PC-9 (cell line): ENCODE results near the gene TUSC2. TPM values are rescaled to one million over a fixed set of nuclear protein-coding genes. Genes with fewer than 3 reads are reported as not detected.
A peak's percentile ranks its signal among the peaks of the same experiment; 100 is the strongest.

Experiments
- BruUV-seq: library from RNA; stranded (reverse); fragments of 400-500 nt; replicated peaks from 2 replicates; lab custom pipeline; 2021; lab: Mats Ljungman, UMichigan
- CTCF ChIA-PET: fragments of 300-600 bp; sonication (Branson Sonifier 250); formaldehyde crosslinking; loops from one replicate; lab custom pipeline; 2022; ENCODE audit warnings: antibody characterized with exemption; lab: Charles Lee
- POLR2A ChIA-PET: fragments of 300-600 bp; sonication (Branson Sonifier 250); formaldehyde crosslinking; loops from one replicate; lab custom pipeline; 2022; ENCODE audit warnings: antibody characterized with exemption; ENCODE audit not compliant: unreplicated experiment; lab: Charles Lee
- DNase-seq, 2 experiments: peaks; one replicate each; pipeline versions ENCODE4 v3.0.0 to v3.0.0-alpha.2; 2015 to 2022; ENCODE audit warnings: mixed read lengths in 1 of 2
- H2AFZ ChIP-seq: fragments of 200-600 bp; sonication (generic); 2 replicates; pipeline ENCODE4 v1.8.1; 2017; ENCODE audit warnings: antibody characterized with exemption
- H3F3A ChIP-seq: fragments of 200-600 bp; sonication (generic); 2 replicates; pipeline ENCODE4 v1.8.1; 2017; ENCODE audit warnings: antibody characterized with exemption, mild to moderate bottlenecking, low read depth; ENCODE audit not compliant: insufficient read depth
- H3K27ac ChIP-seq: fragments of 200-600 bp; sonication (generic); 2 replicates; pipeline ENCODE4 v1.6.1; 2016; ENCODE audit warnings: mixed run types
- H3K27me3 ChIP-seq: fragments of 200-600 bp; sonication (generic); 2 replicates; pipeline ENCODE4 v1.6.1; 2016; ENCODE audit warnings: low read depth, mixed run types; ENCODE audit not compliant: insufficient read depth
- H3K36me3 ChIP-seq: fragments of 200-600 bp; sonication (generic); 2 replicates; pipeline ENCODE4 v1.6.1; 2016; ENCODE audit warnings: low read depth, mixed run types
- H3K4me1 ChIP-seq: fragments of 200-600 bp; sonication (generic); replicated peaks from 2 replicates; pipeline ENCODE4 v1.6.1; 2016; ENCODE audit warnings: mixed run types; ENCODE audit not compliant: insufficient read depth
- H3K4me2 ChIP-seq: fragments of 200-600 bp; sonication (generic); 2 replicates; pipeline ENCODE4 v1.6.1; 2017; ENCODE audit warnings: mixed run types
- H3K4me3 ChIP-seq: fragments of 200-600 bp; sonication (generic); 2 replicates; pipeline ENCODE4 v1.6.1; 2016; ENCODE audit warnings: mixed run types
- H3K79me2 ChIP-seq: fragments of 200-600 bp; sonication (generic); 2 replicates; pipeline ENCODE4 v1.6.1; 2017; ENCODE audit warnings: low read depth, mixed run types
- H3K9me2 ChIP-seq: fragments of 200-600 bp; sonication (generic); 2 replicates; pipeline ENCODE4 v1.8.1; 2017; ENCODE audit warnings: mild to moderate bottlenecking; ENCODE audit not compliant: insufficient read depth
- H3K9me3 ChIP-seq: fragments of 200-600 bp; sonication (generic); 2 replicates; pipeline ENCODE4 v1.8.1; 2016; ENCODE audit warnings: low read depth; ENCODE audit not compliant: insufficient read depth
- H4K20me1 ChIP-seq: fragments of 200-600 bp; sonication (generic); 2 replicates; pipeline ENCODE4 v1.8.1; 2017; ENCODE audit not compliant: insufficient read depth
- EZH2 ChIP-seq: fragments of 200-600 bp; sonication (generic); IDR thresholded peaks from 2 replicates; pipeline ENCODE4 v1.8.0; 2017; ENCODE audit warnings: antibody characterized with exemption, low read depth
- intact Hi-C: fragments of 100-400 bp; cut with micrococcal nuclease; formaldehyde crosslinking; loops from one replicate; pipeline ENCODE4 v1.10.0; 2022; ENCODE audit not compliant: unreplicated experiment
- total RNA-seq: library from RNA; stranded (reverse); gene quantifications from 2 replicates; pipeline ENCODE4 v1.2.3, GENCODE V29; 2021
- TF ChIP-seq, protein P1 (sequence below): fragments of 200-600 bp; sonication (generic); conservative IDR thresholded peaks from 2 replicates; pipeline ENCODE4 v1.6.1; 2017; ENCODE audit warnings: mixed run types, antibody characterized with exemption, mild to moderate bottlenecking, moderate library complexity

TUSC2 gene
- total RNA-seq, 1 experiment from 2014 or later = 24.7 TPM

DNA sequence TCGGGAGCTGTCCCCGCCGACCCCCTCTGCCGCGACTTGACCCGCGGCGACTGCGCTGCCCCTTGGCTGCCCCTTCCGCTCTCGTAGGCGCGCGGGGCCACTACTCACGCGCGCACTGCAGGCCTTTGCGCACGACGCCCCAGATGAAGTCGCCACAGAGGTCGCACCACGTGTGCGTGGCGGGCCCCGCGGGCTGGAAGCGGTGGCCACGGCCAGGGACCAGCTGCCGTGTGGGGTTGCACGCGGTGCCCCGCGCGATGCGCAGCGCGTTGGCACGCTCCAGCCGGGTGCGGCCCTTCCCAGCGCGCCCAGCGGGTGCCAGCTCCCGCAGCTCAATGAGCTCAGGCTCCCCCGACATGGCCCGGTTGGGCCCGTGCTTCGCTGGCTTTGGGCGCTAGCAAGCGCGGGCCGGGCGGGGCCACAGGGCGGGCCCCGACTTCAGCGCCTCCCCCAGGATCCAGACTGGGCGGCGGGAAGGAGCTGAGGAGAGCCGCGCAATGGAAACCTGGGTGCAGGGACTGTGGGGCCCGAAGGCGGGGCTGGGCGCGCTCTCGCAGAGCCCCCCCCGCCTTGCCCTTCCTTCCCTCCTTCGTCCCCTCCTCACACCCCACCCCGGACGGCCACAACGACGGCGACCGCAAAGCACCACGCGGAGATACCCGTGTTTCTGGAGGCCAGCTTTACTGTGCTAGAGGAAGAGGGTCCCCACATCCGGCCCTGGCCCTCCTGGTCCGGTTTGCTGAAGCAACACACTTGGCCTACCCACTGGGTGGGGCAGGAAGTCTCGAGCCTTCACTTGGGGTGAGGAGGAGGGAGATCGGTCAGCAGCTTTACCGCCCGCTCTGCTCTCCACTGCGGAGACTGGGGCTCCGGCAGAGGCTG lies 12.7 kb upstream of the TUSC2 start, which contains the start of gene RASSF1:
RASSF1 (minus strand) TSS at position 389 of the 882 bp plus-strand sequence; CDS start at position 358, 31 bp downstream.
- no TSS peak for BruUV-seq
- intact Hi-C loops = no loop called here
- no peak within 1 kb of the TSS for H2AFZ ChIP-seq
- peaks cover 14% of the 10 kb centered on the region for H3K79me2 ChIP-seq
- no peak within 1 kb of the TSS for H3K4me3 ChIP-seq
- no peak for TF ChIP-seq EZH2
- TF ChIP-seq, protein P1, sequence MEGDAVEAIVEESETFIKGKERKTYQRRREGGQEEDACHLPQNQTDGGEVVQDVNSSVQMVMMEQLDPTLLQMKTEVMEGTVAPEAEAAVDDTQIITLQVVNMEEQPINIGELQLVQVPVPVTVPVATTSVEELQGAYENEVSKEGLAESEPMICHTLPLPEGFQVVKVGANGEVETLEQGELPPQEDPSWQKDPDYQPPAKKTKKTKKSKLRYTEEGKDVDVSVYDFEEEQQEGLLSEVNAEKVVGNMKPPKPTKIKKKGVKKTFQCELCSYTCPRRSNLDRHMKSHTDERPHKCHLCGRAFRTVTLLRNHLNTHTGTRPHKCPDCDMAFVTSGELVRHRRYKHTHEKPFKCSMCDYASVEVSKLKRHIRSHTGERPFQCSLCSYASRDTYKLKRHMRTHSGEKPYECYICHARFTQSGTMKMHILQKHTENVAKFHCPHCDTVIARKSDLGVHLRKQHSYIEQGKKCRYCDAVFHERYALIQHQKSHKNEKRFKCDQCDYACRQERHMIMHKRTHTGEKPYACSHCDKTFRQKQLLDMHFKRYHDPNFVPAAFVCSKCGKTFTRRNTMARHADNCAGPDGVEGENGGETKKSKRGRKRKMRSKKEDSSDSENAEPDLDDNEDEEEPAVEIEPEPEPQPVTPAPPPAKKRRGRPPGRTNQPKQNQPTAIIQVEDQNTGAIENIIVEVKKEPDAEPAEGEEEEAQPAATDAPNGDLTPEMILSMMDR = no peak
- H3K4me2 ChIP-seq = no peak within 1 kb of the TSS
- peaks cover 13% of the 10 kb centered on the region for H3K4me1 ChIP-seq
- H3K27ac ChIP-seq = no peak within 1 kb of the TSS
- no peaks in the 10 kb centered on the region for H3K27me3 ChIP-seq
- no peaks in the 10 kb centered on the region for H3K9me3 ChIP-seq
- H3F3A ChIP-seq = peaks cover 24% of the 10 kb centered on the region; the same call in 1 of the 2 replicates
- H3K9me2 ChIP-seq = no peaks in the 10 kb centered on the region
- ChIA-PET POLR2A (interaction anchor here (0.6 to 0.8 kb wide), 2 partner anchors 41 to 106 kb away, joined by 3 to 4 read pairs; no protein-coding TSS in a partner anchor), CTCF (no interaction called here)
- no peaks in the 10 kb centered on the region for H4K20me1 ChIP-seq
- no peaks in the 10 kb centered on the region for H3K36me3 ChIP-seq
- DNase-seq = peak in 1 of 2 experiments; percentile 43

DNA sequence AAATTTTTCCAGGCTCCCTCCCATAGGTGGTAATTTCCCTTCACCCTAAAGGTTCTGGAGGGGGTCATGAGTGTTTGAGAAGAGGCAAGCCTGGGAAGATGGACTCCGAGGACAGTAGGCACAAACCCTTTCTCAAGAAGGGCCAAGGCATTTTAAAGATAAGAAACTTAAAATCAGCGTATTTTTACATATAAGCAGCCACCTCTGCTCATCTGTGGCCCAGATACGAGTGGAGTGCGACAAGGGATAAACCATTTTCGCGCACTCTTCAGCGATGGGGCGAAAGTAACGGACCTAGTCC lies 12.1 kb upstream of the TUSC2 start:
- Histone ChIP-seq H3K79me2 (peaks cover 20% of the 10 kb centered on the region), H3K27ac (no peak overlapping the region), H3F3A (peaks cover 30% of the 10 kb centered on the region; the same call in 1 of the 2 replicates), H3K36me3 (no peaks in the 10 kb centered on the region), H4K20me1 (no peaks in the 10 kb centered on the region), H3K9me3 (no peaks in the 10 kb centered on the region), H3K4me1 (peaks cover 19% of the 10 kb centered on the region), H3K4me2 (no peak overlapping the region), H3K27me3 (no peaks in the 10 kb centered on the region), H3K4me3 (no peak overlapping the region), H3K9me2 (no peaks in the 10 kb centered on the region), H2AFZ (no peak overlapping the region)
- intact Hi-C loops = no loop called here
- ChIA-PET POLR2A (interaction anchor here (0.8 kb wide), 1 partner anchor 106 kb away, joined by 3 read pairs; no protein-coding TSS in a partner anchor), CTCF (no interaction called here)
- no peak for DNase-seq
- BruUV-seq = no TSS peak
- TF ChIP-seq, protein P1 = no peak
- TF ChIP-seq EZH2 = no peak

DNA sequence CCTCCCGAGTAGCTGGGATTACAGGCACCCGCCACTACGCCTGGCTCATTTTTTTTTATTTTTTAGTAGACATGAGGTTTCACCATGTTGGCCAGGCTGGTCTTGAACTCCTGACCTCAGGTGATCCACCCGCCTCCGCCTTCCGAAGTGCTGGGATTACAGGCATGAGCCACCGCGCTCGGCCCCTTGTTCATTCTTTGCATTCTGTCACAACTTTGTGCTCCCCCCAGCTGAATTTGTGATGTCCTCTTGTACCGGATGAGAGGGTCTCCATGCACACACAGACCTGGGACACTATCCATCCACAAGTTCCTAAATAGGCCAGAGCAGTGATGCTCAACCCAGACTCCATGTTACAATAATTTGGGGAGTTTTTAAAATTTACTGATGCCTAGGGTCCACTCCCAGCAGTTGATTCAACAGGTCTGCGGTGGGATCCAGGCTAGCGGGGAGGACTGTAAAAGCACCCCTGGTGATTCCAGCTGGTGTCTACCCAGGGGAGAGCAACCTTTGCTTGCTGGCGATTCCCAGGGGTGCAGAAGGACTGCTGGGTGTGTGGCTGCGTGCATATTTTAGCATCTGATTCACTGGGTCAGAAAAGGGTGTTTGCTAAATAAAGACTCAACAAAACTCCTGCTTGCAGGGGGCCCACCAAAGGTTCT lies 11.6 kb upstream of the TUSC2 start:
- no peak overlapping the region for H2AFZ ChIP-seq
- peaks cover 24% of the 10 kb centered on the region for H3K4me1 ChIP-seq
- H3K4me3 ChIP-seq = no peak overlapping the region
- peaks cover 25% of the 10 kb centered on the region for H3K79me2 ChIP-seq
- no peak overlapping the region for H3K4me2 ChIP-seq
- ChIA-PET POLR2A (no interaction called here), CTCF (no interaction called here)
- no peak for TF ChIP-seq EZH2
- TF ChIP-seq, protein P1 = no peak
- H3K9me3 ChIP-seq = no peaks in the 10 kb centered on the region
- H3K27ac ChIP-seq = no peak overlapping the region
- H3K9me2 ChIP-seq = no peaks in the 10 kb centered on the region
- peaks cover 35% of the 10 kb centered on the region; the same call in 1 of the 2 replicates for H3F3A ChIP-seq
- H4K20me1 ChIP-seq = no peaks in the 10 kb centered on the region
- no peak for DNase-seq
- intact Hi-C loops = loop anchor here (5.0 kb wide), 2 partner anchors 72 to 112 kb away; partner anchors contain the start of gene SEMA3B
- BruUV-seq = no TSS peak
- no peaks in the 10 kb centered on the region for H3K27me3 ChIP-seq
- H3K36me3 ChIP-seq = no peaks in the 10 kb centered on the region
